LHCN-M2 (cell line): ENCODE results near the gene TPSB2. TPM values are rescaled to one million over a fixed set of nuclear protein-coding genes. Genes with fewer than 3 reads are reported as not detected.
"Not testable (repeated sequence)": the region's sequence is repeated elsewhere in the genome, so short reads cannot be mapped to it uniquely, and the experiment has no call there.

Experiments used
- DNase-seq: peaks from one replicate; pipeline ENCODE4 v3.0.0-alpha.2; 2012; ENCODE audit warnings: low read depth
- total RNA-seq: library from RNA; depleted of rRNA; stranded (reverse); fragments of >200 nt; gene quantifications from 2 replicates; pipeline ENCODE4 v1.2.3, GENCODE V29; 2014

The TPSB2 gene
- total RNA-seq, 1 experiment from 2014 or later, result not detected

DNA sequence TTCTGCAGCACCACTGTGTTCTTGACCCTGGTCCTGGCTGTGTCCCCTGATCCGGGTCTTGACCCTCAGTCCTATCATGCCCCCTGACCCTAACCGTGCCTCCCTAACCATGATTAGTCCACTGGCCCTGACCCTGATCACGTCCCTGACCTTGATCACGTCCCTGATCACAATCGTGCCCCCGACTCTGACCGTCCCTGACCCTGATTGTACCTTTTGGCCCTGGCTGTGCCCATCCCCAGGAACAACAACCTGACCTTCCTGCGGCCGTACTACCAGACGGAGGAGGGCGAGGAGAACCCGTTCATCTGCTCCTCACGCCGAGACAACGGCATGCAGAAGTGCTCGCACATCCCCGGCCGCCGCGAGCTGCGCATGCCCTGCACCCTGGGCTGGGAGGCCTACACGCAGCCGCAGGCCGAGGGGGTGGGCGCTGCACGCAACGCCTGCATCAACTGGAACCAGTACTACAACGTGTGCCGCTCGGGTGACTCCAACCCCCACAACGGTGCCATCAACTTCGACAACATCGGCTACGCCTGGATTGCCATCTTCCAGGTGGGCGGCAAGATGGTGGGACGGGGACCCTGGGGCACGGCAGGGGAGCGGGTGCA, 29.9 kb downstream of the TPSB2 start:
- DNase-seq, result no peak

DNA sequence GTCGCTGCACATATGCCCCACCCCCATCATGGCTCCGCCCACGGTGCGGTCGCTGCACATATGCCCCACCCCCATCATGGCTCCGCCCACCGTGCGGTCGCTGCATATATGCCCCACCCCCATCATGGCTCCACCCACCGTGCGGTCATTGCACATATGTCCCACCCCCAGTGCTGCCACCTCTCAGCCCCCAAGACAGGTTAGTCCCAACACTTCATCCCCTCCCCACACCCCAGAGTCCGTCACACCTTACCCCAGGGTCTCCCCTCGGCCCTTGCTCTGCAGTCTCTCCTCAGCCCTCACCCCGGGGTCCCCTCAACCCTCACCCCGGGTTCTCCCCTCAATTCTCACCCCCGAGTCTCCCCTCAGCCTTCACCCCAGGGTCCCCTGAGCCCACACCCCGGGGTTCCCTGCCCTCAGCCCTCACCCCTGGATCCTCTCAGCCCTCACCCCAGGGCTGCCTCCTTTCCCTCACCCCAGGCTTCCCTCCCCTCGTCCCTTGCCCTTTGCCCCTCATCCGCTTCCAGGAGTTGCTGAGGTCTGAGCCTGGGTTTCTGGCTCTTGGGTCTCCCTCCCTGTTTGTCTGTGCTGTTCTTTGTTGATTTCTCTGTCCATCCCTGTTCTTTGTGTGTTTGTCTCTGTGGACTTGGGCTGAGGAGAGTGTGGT, 30.5 kb downstream of the TPSB2 start:
- DNase-seq, result no peak

DNA sequence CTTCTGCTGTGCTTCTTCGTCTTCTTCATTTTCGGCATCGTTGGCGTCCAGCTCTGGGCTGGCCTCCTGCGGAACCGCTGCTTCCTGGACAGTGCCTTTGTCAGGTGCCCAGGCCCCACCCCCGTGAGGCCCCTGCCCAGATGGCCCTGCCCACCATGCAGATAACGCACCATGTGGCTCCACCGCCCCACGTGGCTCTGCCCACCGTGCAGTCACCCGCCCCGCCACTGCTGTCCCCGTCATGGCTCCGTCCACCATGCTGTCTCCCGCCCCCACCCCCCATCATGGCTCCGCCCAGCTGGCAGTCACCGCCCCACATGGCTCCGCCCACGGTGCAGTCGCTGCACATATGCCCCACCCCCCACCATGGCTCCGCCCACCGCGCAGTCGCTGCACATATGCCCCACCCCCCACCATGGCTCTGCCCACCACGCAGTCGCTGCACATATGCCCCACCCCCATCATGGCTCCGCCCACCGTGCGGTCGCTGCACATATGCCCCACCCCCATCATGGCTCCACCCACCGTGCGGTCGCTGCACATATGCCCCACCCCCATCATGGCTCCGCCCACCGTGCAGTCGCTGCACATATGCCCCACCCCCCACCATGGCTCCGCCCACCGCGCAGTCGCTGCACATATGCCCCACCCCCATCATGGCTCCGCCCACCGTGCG, 31.2 kb downstream of the TPSB2 start:
- not testable (repeated sequence) for DNase-seq

GRCh38 chr16:1198194-1198593, 31.8 kb downstream of the TPSB2 start:
- no peak for DNase-seq

DNA sequence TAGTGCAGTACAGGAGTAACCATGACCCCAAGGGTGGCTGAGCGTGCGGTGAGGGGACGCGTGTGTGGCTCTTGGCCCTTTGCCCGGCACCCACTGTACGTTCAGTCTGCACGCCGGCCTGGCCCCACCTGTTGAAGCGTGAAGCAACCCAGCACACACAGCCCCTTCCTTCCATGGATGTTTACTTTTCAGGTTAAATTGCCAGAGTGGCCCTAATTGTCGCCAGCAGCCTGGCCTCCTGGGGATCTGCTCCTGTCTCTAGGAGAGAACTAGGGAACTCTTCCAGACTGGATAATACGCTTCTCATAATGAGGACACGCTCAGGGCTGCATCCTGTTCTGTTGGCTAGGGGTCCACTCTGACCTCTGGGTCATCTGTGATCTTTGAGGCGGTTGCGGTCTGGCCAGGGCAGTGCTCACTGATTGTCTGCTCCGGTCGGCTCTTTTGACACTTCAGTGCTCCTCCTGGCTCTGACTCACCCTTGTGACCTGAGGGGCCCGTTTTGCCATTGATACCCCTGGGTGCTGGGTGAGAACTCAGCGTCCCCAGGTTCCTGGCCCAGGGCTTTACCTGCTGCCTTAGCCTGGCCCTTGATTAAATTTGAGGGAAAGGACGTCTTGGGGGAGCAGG, 32.6 kb downstream of the TPSB2 start:
- no peak for DNase-seq

GRCh38 chr16:1196494-1196893, 33.5 kb downstream of the TPSB2 start:
- DNase-seq, result no peak

DNA sequence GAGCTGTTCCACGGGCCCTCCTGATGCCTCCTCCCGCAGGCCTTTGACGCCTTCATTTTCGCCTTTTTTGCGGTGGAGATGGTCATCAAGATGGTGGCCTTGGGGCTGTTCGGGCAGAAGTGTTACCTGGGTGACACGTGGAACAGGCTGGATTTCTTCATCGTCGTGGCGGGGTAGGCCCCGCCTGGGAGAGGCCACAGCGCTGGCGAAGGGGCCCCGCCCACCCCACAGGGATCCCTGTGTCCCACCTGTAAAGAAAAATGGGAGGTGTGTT, 34.7 kb downstream of the TPSB2 start:
- no peak for DNase-seq

DNA sequence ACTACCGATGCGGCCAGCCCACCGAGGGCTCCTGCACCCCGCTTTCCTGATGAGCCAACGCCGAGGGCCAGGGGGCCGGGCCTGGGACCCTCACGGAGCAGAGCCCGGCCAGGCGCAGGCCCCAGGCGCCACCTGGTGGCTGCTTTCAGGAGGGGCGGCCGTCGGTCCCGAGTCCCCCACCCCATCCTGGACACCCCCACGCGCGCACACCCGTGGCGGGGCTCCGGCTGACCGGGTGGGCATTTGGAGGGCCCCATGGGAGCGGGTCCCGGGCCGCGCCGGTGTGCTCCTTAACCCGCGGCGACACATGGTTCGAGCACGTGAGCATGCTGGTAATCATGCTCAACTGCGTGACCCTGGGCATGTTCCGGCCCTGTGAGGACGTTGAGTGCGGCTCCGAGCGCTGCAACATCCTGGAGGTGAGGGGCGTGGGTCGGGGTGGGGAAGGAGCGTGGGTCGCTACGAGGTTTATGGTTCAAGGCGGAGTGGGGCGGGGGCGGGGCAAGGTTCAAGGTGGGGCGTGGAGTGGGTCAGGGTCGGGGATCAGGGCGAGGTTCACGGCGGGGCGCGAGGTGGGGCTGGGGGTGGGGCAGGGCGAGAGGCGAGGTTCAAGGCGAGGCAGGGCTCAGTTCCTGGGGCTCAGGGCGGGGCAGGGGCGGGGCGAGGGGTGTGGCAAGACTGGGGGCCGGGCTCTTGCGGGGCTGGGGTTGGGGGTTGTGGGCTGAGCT, 35.2 kb downstream of the TPSB2 start:
- DNase-seq, result no peak

GRCh38 chr16:1193825-1194581, 36.0 kb downstream of the TPSB2 start:
- no peak for DNase-seq

- DNase-seq, result no peak
Measured at GRCh38 chr16:1193143-1193824, 36.7 kb downstream of the TPSB2 start.

DNA sequence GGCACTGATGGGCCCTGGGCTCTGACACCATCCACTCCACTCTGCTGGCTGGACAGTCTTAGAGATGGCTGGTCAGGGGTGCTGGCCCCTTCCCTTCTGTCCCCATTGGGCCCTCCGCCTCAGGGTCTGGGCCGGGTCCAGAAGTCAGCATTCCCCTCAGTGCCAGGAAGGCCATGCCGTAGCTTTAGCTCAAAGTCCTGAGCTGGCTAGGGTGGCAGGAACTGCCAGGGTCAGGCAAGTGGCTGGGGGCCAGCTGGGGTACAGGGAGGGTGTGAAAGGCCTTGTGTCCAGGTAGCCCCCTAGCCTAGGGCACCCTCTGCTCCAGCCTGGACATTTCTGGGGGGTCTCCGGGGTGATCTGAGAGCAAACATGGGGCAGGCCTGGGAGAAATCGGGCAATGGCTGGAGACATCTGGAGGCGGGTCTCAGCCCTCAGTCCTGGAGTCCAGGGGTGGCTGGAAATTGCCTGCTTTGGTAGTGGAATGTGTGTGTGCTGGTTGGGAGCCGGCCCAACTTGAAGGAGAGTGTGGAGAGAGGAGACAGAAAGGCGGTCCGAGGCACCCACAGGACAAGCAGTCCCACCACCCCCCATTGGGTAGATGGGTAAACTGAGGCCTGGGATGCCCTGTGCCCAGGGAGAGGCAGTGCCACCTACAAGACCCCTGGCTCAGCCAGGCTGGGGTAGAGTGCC, 37.5 kb downstream of the TPSB2 start:
- DNase-seq, result no peak

DNA sequence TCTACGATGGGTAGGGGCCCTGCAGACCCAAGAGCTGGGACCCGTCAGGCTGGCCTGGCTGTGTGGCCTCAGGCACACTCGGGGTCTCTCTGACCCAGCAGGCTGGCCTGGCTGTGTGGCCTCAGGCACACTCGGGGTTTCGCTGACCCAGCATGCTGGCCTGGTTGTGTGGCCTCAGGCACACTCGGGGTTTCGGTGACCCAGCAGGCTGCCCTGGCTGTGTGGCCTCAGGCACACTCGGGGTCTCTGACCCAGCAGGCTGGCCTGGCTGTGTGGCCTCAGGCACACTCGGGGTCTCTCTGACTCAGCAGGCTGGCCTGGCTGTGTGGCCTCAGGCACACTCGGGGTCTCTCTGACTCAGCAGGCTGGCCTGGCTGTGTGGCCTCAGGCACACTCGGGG, 39.2 kb downstream of the TPSB2 start:
- DNase-seq, result not testable (repeated sequence)

- no peak for DNase-seq
Measured at GRCh38 chr16:1189455-1189854, 40.5 kb downstream of the TPSB2 start.

- DNase-seq, result peak; percentile 18
Measured at GRCh38 chr16:1188432-1189189, 41.4 kb downstream of the TPSB2 start.

DNA sequence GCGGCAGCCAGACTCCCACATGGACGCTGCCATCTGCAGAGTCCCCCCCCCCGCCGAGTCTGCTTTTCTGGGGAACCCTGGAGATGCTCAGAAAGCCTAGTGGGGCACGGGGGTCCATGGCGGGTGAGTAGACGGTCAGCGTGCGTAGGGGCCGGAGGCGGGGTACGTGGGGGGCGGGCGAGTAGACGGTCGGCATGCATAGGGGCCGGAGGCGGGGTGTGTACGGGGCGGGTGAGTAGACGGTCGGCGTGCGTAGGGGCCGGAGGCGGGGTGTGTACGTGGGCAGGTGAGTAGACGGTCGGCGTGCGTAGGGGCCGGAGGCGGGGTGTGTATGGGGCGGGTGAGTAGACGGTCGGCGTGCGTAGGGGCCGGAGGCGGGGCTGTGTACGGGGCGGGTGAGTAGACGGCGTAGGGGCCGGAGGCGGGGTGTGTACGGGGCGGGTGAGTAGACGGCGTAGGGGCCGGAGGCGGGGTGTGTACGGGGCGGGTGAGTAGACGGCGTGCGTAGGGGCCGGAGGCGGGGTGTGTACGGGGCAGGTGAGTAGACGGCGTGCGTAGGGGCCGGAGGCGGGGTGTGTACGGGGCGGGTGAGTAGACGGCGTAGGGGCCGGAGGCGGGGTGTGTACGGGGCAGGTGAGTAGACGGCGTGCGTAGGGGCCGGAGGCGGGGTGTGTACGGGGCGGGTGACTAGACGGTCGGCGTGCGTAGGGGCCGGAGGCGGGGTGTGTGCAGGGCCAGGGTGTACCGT, 44.4 kb downstream of the TPSB2 start:
- not testable (repeated sequence) for DNase-seq

- DNase-seq, result no peak
Measured at GRCh38 chr16:1184980-1185379, 45.0 kb downstream of the TPSB2 start.

DNA sequence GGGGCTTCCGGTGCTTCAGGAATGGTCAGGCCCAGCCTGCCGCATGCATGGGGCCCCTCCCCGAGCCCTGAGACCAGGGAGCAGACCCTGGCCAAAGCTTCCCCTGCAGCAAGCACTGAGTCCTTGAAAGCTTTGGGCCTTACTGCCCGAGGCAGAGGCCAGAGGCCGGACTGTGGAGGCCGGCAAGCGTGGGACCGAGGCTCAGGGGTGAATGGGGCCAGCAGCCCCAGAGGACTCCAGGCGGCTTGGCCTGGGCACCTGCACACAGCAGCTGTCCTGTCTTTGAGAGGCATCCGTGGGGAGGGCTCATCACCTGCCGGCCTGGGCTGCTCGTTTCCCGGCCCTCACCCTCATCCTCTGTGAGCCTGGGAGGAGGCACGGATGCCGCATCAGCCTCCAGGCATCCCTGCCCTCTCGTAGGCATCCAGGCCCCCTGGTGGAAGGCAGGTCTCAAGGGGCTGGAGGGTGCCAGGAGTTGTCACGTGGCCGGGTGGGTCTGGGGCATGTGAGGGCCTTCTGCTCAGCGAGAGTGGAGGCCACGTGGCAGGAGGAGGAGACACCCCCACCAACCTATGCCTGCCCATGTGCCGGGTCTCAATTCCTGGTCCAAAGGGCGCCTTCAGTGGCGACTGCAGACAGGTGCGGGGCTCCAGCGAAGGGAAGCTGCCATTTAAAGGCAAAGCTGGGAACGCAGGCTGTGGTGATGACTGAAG, 45.7 kb downstream of the TPSB2 start:
- DNase-seq, result no peak
